Activated naive CD8-positive, alpha-beta T cell treated with anti-CD3 and anti-CD28 coated beads, Interleukin-2, amount 50 U/mL, for 16 hours (primary cell): ENCODE data around the gene DYRK3.
"Not testable (repeated sequence)": the region's sequence is repeated elsewhere in the genome, so short reads cannot be mapped to it uniquely, and the experiment has no call there.

Experiments
- DNase-seq: peaks from one replicate; pipeline ENCODE4 v3.0.0-alpha.2; 2020; ENCODE audit warnings: low read depth, low spot score

DYRK3 gene

DNA sequence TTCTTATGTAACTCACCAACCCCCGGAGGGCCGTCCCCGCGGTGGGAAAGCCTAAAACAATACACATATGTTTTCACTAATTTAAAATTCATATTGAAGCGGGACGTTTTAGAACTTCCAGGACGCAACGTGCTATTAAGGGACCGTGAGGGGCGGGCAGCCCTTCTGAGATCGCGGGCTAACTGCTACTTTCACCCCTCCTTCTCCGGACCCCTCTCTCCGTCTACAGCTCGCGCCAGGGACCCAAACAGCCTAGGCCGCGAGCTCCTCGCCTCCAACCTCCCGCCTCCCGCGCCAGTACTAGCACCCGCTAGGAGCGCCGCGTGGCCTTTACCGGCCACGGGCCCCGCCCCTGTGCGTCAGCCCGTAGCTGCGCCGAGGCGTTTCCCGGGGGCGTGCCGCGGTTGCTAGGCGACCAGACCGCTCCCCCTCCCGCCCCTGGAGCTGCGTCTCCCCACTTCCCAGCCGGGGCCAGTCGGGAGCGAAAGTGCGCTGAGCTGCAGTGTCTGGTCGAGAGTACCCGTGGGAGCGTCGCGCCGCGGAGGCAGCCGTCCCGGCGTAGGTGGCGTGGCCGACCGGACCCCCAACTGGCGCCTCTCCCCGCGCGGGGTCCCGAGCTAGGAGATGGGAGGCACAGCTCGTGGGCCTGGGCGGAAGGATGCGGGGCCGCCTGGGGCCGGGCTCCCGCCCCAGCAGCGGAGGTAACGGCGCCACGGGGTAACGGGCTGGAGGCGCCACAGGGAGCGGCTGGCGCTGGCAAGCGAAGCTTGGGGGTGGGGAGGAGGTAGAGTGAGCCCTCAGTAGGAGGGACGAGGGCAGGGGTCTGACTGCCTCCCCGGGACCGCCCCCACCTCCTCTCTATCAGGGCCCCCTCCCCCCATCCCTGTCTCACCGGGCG is at the start of gene DYRK3:
DYRK3 (plus strand) TSS at position 457 of the 898 bp plus-strand sequence; CDS start at position 625, 168 bp downstream.
- DNase-seq: peak; percentile 79

GRCh38 chr1:206586501-206587445 is 48.6 kb upstream of the DYRK3 start:
- no peak for DNase-seq

DNA sequence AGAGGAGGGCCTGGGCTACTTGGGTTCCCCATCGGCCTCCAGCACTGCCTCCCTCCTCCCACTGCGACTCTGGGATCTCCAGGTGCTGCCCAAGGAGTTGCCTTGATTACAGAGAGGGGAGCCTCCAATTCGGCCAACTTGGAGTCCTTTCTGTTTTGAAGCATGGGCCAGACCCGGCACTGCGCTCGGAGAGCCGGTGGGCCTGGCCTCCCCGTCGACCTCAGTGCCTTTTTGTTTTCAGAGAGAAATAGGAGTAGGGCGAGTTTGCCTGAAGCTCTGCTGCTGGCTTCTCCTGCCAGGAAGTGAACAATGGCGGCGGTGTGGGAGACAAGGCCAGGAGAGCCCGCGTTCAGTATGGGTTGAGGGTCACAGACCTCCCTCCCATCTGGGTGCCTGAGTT is 47.4 kb upstream of the DYRK3 start:
- no peak for DNase-seq

DNA sequence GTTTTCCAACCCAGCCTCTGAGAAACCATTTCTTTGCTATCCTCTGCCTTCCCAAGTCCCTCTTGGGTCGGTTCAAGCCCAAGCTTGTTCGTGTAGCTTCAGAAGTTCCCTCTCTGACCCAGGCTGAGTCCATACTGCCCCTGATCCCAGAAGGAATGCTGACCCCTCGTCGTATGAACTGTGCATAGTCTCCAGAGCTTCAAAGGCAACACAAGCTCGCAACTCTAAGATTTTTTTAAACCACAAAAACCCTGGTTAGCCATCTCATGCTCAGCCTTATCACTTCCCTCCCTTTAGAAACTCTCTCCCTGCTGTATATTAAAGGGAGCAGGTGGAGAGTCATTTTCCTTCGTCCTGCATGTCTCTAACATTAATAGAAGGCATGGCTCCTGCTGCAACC is 46.8 kb upstream of the DYRK3 start:
- DNase-seq: no peak

GRCh38 chr1:206589206-206589605 is 46.1 kb upstream of the DYRK3 start:
- DNase-seq: no peak

DNA sequence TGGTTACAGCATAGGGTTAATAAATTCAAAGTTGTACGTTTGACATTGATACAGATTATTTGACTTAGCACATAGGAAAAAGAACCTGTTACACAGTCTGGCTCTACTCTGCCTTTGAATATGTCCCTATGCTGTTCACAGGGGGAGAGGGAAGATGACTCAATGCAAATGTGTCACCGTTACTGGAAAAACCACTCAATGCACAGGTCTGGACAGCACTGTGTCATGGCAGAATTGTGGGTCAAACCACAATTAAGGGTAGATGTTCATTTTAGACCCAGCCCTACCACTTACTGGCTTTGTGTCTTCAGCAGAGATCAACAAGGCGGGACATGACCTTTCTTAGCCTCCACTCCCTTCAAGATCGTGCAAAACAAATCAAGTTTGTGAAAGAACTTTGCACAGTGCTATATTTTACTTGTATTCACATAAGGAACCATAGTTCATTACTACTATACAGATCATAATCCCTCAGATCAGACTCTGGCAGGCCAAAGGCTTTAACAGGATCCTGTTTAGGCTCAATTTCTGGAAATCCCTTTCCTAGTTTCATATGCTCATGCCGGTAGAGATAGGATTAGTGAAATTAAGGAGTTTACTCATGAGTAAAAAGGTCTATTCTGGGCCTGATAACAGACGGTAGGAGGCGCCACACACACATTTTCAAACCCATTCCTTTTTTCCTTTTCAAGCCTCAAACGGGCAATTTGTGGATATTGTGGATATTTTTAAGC is 45.1 kb upstream of the DYRK3 start:
- peak; percentile 47 for DNase-seq

DNA sequence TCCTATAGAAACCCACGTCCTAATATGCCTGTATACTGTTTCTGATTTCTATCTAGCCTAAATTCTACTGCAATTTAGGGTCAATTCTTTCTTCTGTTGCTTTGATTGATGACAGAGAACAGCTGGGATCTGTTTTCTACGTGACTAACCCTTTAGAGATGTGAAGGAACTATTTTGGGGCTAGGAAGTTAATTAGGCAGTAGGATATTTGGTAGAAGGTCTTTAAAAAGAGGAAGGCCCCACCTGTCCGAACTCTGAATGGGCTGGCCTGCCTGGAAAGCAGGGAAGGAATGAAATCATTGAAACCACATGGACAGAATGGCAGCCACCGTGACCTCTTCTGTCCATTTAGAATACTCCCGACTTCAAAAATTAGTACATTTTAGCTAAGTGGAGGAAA is 44.1 kb upstream of the DYRK3 start:
- no peak for DNase-seq

DNA sequence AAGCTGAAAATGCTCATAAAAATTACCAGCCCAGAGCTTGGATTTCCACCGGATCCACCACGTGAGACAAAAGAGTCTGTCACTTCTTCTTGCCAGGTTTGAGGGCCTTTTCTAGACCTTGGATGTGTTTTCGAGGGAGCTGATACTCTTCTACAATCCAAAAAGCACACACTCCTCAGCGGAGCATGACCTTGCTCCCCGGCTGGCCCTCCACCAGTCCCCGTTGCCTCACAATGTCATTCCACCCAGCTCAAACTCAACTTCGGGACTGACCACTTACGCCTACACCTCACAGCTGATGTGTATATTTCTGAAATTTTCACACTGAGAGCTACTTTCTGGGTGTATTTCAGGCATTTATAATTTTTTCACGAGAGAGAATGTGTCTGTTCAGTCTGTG is 43.6 kb upstream of the DYRK3 start:
- no peak for DNase-seq

DNA sequence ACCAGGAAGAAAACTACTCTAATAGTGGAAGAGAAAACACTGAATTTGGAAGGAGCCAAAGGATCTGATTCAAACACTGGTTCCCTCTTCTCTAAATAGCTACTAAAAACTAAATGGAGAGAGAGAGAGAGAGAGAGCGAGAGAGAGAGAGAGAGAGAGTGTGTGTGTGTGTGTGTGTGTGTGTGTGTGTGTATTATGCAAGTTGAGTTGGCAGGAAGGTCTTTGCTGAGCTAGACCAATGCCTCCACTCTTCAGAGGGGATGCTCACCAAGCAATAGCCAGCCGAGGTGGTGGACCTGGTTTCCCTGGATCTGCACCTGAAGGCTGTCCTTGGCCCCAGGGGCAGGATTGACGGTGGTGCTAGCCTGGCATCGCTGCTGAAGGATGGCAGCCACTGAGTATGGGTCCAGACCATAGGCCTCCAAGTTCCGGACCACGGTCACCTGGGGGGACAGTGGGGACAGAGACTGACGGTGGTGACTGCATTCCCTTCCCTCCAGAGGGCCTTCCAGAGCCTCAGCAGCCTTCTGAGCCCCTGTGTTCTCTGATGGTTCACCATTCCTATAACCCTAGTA is 41.9 kb upstream of the DYRK3 start:
- no peak for DNase-seq

- no peak for DNase-seq
Measured at GRCh38 chr1:206595581-206596318, 39.6 kb upstream of the DYRK3 start.

- DNase-seq: no peak
Measured at GRCh38 chr1:206596319-206596666, 39.0 kb upstream of the DYRK3 start.

DNA sequence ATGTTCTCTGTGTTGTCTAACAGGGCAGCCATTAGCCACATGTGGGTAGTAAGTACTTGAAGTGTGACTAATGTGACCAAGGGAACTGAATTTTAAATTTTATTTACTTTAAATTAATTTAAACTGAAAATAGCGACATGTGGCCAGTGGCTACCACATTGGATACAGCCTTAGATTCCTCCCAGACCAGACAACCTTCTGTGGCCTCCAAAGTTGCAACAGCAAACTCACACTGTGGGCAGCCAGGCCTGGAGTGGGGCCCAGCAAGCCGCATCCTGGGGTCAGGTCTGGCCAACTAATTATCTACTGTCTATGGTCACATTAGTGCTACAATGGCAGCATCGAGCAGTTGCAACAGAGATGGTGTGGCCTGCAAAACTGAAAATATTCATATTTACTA is 34.8 kb upstream of the DYRK3 start:
- no peak for DNase-seq

DNA sequence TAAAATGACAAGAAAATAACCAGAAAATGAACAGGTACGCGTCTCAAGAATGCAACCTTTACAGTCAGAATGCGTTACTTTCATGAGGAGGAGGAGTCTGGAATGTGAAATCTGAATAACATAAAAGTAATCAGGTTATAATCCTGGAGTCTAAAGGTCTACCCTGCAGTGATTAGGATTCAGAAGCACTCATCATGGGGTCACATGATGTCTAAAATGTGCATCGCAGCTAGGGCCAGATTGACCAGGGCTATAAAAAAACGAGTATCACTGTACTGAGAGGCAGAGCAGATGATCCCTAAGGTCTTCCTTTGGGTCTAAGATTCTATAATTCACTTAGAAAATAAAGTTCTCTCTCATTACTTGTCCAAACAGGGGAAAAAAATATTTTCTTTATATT is 30.5 kb upstream of the DYRK3 start:
- no peak for DNase-seq

DNA sequence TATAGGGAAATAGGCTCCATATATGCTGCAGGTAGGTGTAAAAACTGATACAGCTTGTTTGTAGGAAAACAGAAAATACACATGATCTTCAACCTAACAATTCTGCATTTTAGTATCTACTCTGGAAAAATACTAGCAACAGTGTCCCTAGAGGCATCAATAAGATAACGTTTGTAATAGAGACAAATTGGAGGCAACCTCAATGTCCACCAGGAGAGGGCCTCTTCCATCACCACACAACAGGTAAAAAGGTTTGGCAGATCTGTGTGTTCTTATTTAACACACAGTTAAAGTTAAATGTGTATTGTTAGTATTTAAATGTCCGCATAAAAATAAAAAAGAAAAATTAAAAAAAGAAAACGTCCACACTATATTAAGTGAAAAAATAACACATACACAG is 28.5 kb upstream of the DYRK3 start:
- no peak for DNase-seq

DNA sequence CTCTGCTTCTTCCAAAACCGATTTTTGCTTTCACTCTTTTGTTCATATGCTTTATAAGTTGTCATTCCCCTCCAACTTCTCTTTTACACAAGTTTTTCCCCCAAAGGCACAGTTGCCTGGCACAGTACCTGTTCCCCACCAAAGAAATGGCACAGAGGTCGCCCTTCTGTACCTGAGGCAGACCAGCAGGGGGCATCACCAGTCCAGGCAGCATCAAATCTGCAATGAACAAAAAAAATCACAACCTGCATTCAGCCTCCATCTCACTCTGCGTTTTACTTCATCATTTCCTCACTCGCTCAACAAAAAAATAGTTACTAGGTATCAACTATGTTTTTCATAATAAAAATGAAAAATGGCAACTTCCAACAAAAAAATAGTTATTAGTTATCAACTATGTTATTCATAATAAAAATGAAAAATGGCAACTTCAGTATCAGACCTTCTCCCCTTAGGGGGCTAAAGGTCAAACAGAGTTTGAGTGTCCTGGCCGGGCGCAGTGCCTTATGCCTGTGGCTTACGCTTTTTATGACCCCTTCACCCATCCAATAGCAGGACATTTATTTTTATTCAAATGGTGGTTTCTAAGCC is 27.1 kb upstream of the DYRK3 start:
- DNase-seq: peak; percentile 27

GRCh38 chr1:206609229-206609991 is 25.9 kb upstream of the DYRK3 start:
- no peak for DNase-seq

GRCh38 chr1:206612129-206612876 is 23.0 kb upstream of the DYRK3 start, which contains the start of gene EIF2D:
TSS of gene EIF2D (minus strand) at chr1:206612465. CDS start at chr1:206612342, 123 bp downstream.
- DNase-seq: peak; percentile 87

GRCh38 chr1:206626396-206626795 is 8.9 kb upstream of the DYRK3 start:
- DNase-seq: not testable (repeated sequence)

- DNase-seq: no peak
Measured at GRCh38 chr1:206628916-206629315, 6.4 kb upstream of the DYRK3 start.
